AG04449 (cell line): ENCODE data around the gene NPM3.

Experiments
- CTCF ChIA-PET: fragments of 350-600 bp; formaldehyde crosslinking; extraction: SDS; loops from one replicate; lab custom pipeline; 2021; ENCODE audit warnings: antibody characterized with exemption; lab: Yijun Ruan, JAX
- POLR2A ChIA-PET: fragments of 400-600, 350-600 bp; formaldehyde crosslinking; extraction: SDS; loops from one replicate; lab custom pipeline; 2020; ENCODE audit warnings: antibody characterized with exemption, inconsistent platforms; lab: Yijun Ruan, JAX
- DNase-seq: peaks from one replicate; pipeline ENCODE4 v3.0.0-alpha.2; 2010; ENCODE audit warnings: low read depth, low spot score
- H3K4me3 ChIP-seq: 2 replicates; pipeline ENCODE4 v1.5.1; 2011; ENCODE audit warnings: low read depth, mild to moderate bottlenecking, control low read depth, low read length
- TF ChIP-seq, protein P1 (sequence below): IDR thresholded peaks from one replicate; pipeline ENCODE4 v1.5.1; 2011; ENCODE audit warnings: mild to moderate bottlenecking, moderate library complexity, low read length, control low read depth, inconsistent platforms; ENCODE audit not compliant: insufficient read depth; ENCODE audit errors: missing control alignments

The NPM3 gene

DNA sequence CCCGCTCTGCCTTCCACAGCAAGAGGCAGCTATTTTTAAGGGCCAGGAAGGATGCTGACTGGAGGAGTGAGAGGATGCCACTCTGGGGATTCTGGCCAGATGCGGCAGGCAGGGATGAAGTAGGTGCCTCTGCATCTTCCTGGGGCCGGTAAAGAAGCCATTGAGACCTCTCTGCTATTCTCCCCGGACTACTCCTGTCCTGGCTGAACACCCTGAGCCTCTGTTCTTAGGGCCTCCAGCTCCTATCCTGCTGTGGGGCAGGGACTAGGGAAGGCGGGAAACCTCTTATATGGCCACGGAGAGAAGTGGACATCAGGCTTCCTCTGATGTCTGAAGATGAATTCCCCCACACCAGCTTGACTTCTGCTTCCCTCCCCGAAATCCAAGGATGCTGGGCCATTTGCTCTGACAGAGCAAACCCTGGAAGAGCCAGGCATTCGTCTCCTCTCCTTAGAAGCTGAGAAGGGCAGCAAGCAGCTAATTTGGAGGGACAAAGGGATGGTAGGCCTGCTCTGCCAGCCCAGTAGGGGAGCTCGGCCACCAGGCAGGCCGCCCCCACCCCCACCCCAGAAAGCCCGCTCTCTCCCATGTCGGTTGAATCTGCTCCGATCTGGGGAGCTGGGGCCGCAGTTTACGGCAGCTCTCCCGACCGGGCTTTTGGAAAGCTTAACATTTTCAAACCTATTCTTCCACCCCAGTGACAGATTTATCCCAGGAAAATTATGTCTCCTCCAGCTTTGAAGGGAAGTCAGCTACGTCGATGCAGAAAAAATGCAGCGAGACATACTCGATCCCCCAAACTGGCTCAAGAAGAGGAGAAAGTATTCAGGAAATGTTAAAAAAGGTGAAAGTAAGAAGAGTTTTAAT, 10.1 kb downstream of the NPM3 start:
- TF ChIP-seq, protein P1, sequence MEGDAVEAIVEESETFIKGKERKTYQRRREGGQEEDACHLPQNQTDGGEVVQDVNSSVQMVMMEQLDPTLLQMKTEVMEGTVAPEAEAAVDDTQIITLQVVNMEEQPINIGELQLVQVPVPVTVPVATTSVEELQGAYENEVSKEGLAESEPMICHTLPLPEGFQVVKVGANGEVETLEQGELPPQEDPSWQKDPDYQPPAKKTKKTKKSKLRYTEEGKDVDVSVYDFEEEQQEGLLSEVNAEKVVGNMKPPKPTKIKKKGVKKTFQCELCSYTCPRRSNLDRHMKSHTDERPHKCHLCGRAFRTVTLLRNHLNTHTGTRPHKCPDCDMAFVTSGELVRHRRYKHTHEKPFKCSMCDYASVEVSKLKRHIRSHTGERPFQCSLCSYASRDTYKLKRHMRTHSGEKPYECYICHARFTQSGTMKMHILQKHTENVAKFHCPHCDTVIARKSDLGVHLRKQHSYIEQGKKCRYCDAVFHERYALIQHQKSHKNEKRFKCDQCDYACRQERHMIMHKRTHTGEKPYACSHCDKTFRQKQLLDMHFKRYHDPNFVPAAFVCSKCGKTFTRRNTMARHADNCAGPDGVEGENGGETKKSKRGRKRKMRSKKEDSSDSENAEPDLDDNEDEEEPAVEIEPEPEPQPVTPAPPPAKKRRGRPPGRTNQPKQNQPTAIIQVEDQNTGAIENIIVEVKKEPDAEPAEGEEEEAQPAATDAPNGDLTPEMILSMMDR, result no peak
- DNase-seq, result no peak
- H3K4me3 ChIP-seq, result no peak overlapping the region
- ChIA-PET POLR2A (interaction anchor here (0.6 to 0.7 kb wide), 2 partner anchors 199 to 237 kb away, joined by 4 to 6 read pairs; no protein-coding TSS in a partner anchor), CTCF (interaction anchor here (0.7 to 5.5 kb wide), 9 partner anchors 9 to 611 kb away, joined by 3 to 54 read pairs (median 5); partner anchors contain the start of gene NPM3)

- TF ChIP-seq, protein P1, result no peak
- ChIA-PET CTCF (interaction anchor here (1.3 to 5.5 kb wide), 7 partner anchors 10 to 558 kb away, joined by 3 to 54 read pairs (median 6); partner anchors contain the start of gene NPM3), POLR2A (no interaction called here)
- H3K4me3 ChIP-seq, result no peak overlapping the region
- DNase-seq, result no peak
Measured at GRCh38 chr10:101772017-101772894, 11.0 kb downstream of the NPM3 start.

GRCh38 chr10:101771380-101771779, 11.9 kb downstream of the NPM3 start:
- DNase-seq, result no peak
- TF ChIP-seq, protein P1, result no peak
- POLR2A ChIA-PET, result no interaction called here

GRCh38 chr10:101770331-101771215, 12.7 kb downstream of the NPM3 start:
- H3K4me3 ChIP-seq, result no peak overlapping the region
- TF ChIP-seq, protein P1, result no peak
- ChIA-PET CTCF (interaction anchor here (0.9 to 5.5 kb wide), 8 partner anchors 10 to 628 kb away, joined by 3 to 54 read pairs (median 4); partner anchors contain the start of gene NPM3), POLR2A (no interaction called here)
- no peak for DNase-seq

More at GRCh38 chr10:101771380-101771779, 11.9 kb downstream of the NPM3 start:
- CTCF ChIA-PET, result interaction anchor here (0.9 to 5.5 kb wide), 8 partner anchors 11 to 629 kb away, joined by 3 to 54 read pairs (median 4); partner anchors contain the start of gene NPM3
- H3K4me3 ChIP-seq, result no peak overlapping the region

DNA sequence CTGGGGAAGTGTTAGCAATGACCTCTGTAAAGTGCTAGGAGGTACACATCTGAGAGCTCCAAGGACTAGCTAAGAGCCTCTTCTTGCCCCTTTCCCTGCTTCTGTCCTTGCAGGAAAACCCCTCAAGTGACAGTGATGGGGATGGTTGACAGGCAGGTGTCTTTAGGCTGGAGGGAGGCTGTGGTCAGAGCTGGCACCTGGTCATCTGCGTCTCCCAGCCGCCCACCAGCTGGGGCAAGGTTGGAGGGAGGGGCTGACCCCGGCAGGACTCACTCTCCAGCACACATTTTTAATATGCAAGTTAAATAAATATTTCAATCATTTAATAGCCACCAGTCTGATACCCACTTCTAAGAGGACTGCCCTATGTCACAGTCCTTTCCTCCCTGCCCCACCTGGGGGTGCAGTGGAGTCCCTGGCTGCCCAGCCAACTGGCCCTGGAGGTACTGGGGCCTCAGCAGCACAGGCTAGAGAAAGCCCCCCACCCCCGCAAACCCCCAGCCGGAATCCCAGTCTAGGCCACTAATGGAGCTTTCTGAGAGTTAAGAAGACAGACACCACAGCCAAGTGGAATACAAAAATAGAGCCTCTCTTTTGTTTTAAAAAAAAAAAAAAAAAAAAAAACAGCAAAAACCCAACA, 13.6 kb downstream of the NPM3 start:
- POLR2A ChIA-PET, result no interaction called here
- CTCF ChIA-PET, result interaction anchor here (0.8 to 3.4 kb wide), 4 partner anchors 11 to 555 kb away, joined by 3 to 26 read pairs (median 6); no protein-coding TSS in a partner anchor
- DNase-seq, result no peak
- H3K4me3 ChIP-seq, result no peak overlapping the region
- TF ChIP-seq, protein P1, result no peak
